ENCODE results near the gene KRTAP9-7.
"Not testable (repeated sequence)": the region's sequence is repeated elsewhere in the genome, so short reads cannot be mapped to it uniquely, and the experiment has no call there.

The KRTAP9-7 gene

DNA sequence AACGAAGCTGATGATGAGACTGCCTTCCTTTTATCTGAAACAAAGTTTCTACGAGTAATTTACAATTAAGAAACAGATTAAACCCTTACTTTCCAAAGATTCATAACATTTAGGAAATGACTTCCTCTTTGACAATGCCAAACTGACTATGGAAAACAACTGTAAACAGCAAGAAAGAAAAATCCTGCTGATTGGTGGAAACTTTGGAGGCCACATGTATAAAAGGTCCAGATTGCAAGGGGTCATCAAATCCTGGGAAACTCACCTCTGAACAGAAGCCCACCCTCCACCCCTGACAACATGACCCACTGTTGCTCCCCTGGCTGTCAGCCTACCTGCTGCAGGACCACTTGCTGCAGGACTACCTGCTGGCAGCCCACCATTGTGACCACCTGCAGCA is 10.4 kb upstream of the KRTAP9-7 start, which contains the start of gene KRTAP9-6:
Gene KRTAP9-6, plus strand, starts transcription at position 301 of the 400 bp plus-strand sequence. Its CDS starts 0 bp downstream, at position 301.
- H3K4me3 ChIP-seq (ENCODE audit: low read depth, low read length) = no peak within 1 kb of the TSS
- DNase-seq (ENCODE audit: low read depth, low spot score) = no peak
- in situ Hi-C loops (cut with HindIII; ENCODE audit: low sequenced_read_pairs) = no loop called here
- TF ChIP-seq, protein P1, sequence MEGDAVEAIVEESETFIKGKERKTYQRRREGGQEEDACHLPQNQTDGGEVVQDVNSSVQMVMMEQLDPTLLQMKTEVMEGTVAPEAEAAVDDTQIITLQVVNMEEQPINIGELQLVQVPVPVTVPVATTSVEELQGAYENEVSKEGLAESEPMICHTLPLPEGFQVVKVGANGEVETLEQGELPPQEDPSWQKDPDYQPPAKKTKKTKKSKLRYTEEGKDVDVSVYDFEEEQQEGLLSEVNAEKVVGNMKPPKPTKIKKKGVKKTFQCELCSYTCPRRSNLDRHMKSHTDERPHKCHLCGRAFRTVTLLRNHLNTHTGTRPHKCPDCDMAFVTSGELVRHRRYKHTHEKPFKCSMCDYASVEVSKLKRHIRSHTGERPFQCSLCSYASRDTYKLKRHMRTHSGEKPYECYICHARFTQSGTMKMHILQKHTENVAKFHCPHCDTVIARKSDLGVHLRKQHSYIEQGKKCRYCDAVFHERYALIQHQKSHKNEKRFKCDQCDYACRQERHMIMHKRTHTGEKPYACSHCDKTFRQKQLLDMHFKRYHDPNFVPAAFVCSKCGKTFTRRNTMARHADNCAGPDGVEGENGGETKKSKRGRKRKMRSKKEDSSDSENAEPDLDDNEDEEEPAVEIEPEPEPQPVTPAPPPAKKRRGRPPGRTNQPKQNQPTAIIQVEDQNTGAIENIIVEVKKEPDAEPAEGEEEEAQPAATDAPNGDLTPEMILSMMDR (IDR thresholded peaks at IDR 0.05; ENCODE audit: low read depth, low read length) = no peak

DNA sequence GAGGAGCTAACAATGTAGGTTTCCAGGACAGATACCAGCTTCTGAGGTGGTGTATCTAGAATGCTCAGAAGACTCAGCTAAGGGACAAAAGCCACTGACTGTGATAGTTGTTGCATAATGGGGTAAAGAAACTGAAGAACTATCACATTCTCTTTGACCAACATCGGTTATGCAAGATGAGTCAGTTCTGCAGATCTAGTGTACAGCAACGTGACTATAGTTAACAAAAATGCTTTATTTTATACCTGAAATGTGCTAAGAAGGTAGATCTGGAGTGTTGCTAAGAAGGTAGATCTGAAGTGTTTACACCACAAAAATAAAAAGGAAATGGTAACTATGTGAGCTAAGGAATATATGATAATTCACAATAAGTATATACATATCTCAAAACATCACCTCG is 7.8 kb upstream of the KRTAP9-7 start:
- TF ChIP-seq, protein P1 (IDR thresholded peaks at IDR 0.05; ENCODE audit: low read depth, low read length) = no peak
- H3K4me3 ChIP-seq (ENCODE audit: low read depth, low read length) = no peak overlapping the region
- DNase-seq (ENCODE audit: low read depth, low spot score) = no peak
- in situ Hi-C loops (cut with HindIII; ENCODE audit: low sequenced_read_pairs) = no loop called here

DNA sequence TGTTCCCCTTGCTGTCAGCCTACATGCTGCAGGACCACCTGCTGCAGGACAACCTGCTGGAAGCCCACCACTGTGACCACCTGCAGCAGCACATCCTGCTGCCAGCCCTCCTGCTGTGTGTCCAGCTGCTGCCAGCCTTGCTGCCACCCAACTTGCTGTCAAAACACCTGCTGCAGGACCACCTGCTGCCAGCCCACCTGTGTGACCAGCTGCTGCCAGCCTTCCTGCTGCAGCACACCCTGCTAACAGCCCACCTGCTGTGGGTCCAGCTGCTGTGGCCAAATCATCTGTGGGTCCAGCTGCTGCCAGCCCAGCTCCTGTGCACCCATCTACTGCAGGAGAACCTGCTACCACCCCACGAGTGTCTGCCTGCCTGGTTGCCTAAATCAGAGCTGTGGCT is 4.2 kb upstream of the KRTAP9-7 start:
- DNase-seq (ENCODE audit: low read depth, low spot score); in situ Hi-C loops (cut with HindIII; ENCODE audit: low sequenced_read_pairs); H3K4me3 ChIP-seq (ENCODE audit: low read depth, low read length): not testable (repeated sequence)

DNA sequence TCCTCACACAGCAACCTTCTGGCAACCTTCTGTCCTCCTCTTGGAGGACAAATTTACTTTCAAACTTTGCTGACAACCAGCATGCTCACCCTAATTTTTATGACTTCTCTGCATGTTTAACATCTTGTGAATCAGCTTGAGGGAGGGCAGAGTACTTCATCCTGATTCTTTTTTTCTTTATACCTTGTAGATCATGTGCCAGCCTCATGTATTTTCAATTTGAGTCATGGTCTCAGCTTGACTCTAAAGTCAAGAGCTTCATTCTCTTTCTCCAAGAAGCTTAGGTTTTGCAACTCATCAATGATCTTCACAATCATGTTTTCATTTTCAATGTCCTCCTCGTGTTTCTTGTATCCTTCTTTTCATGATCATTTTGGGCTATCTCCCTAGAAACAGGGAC is 3.6 kb upstream of the KRTAP9-7 start:
- in situ Hi-C loops (cut with HindIII; ENCODE audit: low sequenced_read_pairs) = no loop called here
- TF ChIP-seq, protein P1 (IDR thresholded peaks at IDR 0.05; ENCODE audit: low read depth, low read length) = no peak
- no peak for DNase-seq (ENCODE audit: low read depth, low spot score)
- H3K4me3 ChIP-seq (ENCODE audit: low read depth, low read length) = no peak overlapping the region

DNA sequence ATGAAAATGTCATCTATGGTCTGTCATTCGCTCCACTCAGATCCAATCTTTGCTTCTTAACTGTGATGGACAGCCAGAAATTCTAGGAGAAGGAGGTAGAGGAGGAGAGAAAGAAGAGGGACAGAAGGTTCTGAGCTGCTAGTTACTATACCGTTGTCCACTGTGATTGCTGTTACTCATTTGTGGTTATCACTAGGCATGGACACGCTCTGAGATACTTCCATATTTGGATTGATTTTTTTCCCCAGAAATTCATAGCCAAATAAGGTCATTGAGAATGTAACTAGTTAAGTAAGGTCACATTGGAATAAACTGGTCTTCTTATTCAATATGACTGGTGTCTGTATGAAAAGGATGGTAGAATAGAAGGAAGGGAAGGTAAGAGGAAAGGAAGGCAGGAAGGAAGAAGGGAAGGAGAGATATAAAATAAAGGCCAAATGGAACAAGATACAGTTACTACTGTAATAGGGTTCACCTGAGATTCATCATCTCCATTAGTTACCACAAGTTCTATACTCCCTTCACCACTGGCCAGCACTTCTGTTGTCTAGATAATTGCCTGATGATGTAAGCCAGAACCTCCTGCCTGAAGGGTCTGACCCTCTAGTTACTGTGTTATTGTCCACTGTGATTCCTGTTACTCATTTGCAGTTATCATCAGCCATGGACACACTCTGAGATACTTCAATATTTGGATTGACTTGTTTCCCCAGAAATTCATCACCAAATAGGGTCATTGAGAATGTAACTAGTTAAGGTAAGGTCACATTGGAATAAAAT is 2.9 kb downstream of the KRTAP9-7 start:
- in situ Hi-C loops (cut with HindIII; ENCODE audit: low sequenced_read_pairs) = no loop called here
- no peak for DNase-seq (ENCODE audit: low read depth, low spot score)
- TF ChIP-seq, protein P1 (IDR thresholded peaks at IDR 0.05; ENCODE audit: low read depth, low read length) = no peak
- H3K4me3 ChIP-seq (ENCODE audit: low read depth, low read length) = no peak overlapping the region

DNA sequence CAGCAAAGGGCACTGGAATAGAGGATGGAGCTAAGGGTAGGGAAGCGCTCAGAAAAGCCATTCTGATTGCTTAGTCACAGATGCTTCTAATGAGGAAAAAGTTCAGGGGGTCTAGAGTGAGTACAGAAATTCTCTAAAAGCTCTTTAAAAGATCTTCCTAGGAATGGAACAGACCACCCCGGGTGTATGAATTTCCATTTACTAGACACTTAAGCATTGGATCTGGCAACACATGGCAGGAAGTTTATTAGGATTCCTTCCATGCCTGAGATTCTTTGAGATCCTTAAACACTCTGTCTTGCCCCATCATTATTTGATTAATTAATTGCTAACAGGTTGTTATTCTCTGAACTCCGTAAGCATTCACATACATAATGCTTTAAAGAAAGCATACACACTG is 8.5 kb downstream of the KRTAP9-7 start:
- no peak overlapping the region for H3K4me3 ChIP-seq (ENCODE audit: low read depth, low read length)
- TF ChIP-seq, protein P1 (IDR thresholded peaks at IDR 0.05; ENCODE audit: low read depth, low read length) = no peak
- in situ Hi-C loops (cut with HindIII; ENCODE audit: low sequenced_read_pairs) = no loop called here
- DNase-seq (ENCODE audit: low read depth, low spot score) = no peak

DNA sequence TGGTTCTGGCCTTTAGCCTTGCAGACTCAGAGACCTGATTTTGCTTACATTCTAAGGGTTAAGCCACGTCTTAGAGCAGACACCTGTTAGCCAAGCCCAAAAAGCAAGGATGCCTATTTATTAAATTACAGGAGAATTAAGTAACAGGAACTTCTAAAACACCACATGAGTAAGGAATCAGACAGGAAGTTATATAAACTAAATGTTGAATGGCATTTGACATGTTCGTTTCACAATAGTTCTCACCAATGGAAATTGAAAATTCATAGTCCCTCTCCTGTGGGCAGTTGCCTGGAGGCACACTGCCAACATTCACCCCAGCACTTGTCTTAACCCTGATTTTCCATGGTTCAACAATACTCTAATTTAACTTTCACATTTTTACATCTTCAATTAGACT is 9.0 kb downstream of the KRTAP9-7 start:
- in situ Hi-C loops (cut with HindIII; ENCODE audit: low sequenced_read_pairs) = no loop called here
- TF ChIP-seq, protein P1 (IDR thresholded peaks at IDR 0.05; ENCODE audit: low read depth, low read length) = no peak
- no peak for DNase-seq (ENCODE audit: low read depth, low spot score)
- no peak overlapping the region for H3K4me3 ChIP-seq (ENCODE audit: low read depth, low read length)

All from astrocyte of the spinal cord (primary cell).